GM19043 (cell line): Measurements from ENCODE around the gene PSMD5.

Source experiments
- ATAC-seq: cut with Tn5 transposase; IDR thresholded peaks from one replicate; pipeline ENCODE4 v1.9.1; 2021; ENCODE audit warnings: low read depth; ENCODE audit not compliant: unreplicated experiment

PSMD5 gene

GRCh38 chr9:120842685-120843485 lies at the start of gene PSMD5:
Gene PSMD5, minus strand, starts transcription at chr9:120842922. Its CDS starts 13 bp downstream, at chr9:120842909.
- peak; percentile 99 for ATAC-seq

GRCh38 chr9:120891884-120892747 lies 49.4 kb upstream of the PSMD5 start:
- peak; percentile 15 for ATAC-seq

GRCh38 chr9:120891245-120891883 lies 48.6 kb upstream of the PSMD5 start:
- no peak for ATAC-seq

GRCh38 chr9:120890320-120891244 lies 47.9 kb upstream of the PSMD5 start:
- ATAC-seq, result no peak

GRCh38 chr9:120889606-120890271 lies 47.0 kb upstream of the PSMD5 start:
- ATAC-seq, result no peak

GRCh38 chr9:120888626-120889025 lies 45.9 kb upstream of the PSMD5 start:
- no peak for ATAC-seq

- no peak for ATAC-seq
Observed at GRCh38 chr9:120886490-120886967, 43.8 kb upstream of the PSMD5 start.

- ATAC-seq, result no peak
Observed at GRCh38 chr9:120885958-120886357, 43.2 kb upstream of the PSMD5 start.

GRCh38 chr9:120885457-120885856 lies 42.7 kb upstream of the PSMD5 start:
- ATAC-seq, result no peak

GRCh38 chr9:120883608-120883996 lies 40.9 kb upstream of the PSMD5 start:
- no peak for ATAC-seq

GRCh38 chr9:120882935-120883607 lies 40.3 kb upstream of the PSMD5 start:
- ATAC-seq, result no peak

- ATAC-seq, result no peak
Observed at GRCh38 chr9:120879446-120879845, 36.7 kb upstream of the PSMD5 start.

- no peak for ATAC-seq
Observed at GRCh38 chr9:120878188-120879130, 35.7 kb upstream of the PSMD5 start.

GRCh38 chr9:120877276-120878034 lies 34.7 kb upstream of the PSMD5 start:
- ATAC-seq, result peak; percentile 33

GRCh38 chr9:120876842-120877240 lies 34.1 kb upstream of the PSMD5 start, which contains the start of gene PHF19:
Gene PHF19, minus strand, starts transcription at chr9:120877188. Its CDS starts 2,447 bp downstream, at chr9:120874741.
- ATAC-seq, result peak; percentile 10

- peak; percentile 56 for ATAC-seq
Observed at GRCh38 chr9:120875954-120876841, 33.5 kb upstream of the PSMD5 start.
